SK-N-SH treated with all-trans-retinoic acid at 6 μM for 48 hours (cell line): ENCODE results near the gene ADAM33.

Source experiments
- ATAC-seq: fragments of 200-7000 bp; cut with Tn5 transposase; 3 replicates; pipeline ENCODE4 v1.9.1; 2020; ENCODE audit warnings: mild to moderate bottlenecking, moderate library complexity
- CREB5 ChIP-seq: fragments of 250-450 bp; sonication (Bioruptor Pico); IDR thresholded peaks from 2 replicates; pipeline ENCODE4 v1.5.1; 2020; ENCODE audit warnings: low read depth, mild to moderate bottlenecking, moderate library complexity
- CSRNP3 ChIP-seq: fragments of 250-450 bp; sonication (Bioruptor Pico); IDR thresholded peaks from 2 replicates; pipeline ENCODE4 v1.5.1; 2021; ENCODE audit warnings: mild to moderate bottlenecking, moderate library complexity
- ESRRG ChIP-seq: fragments of 250-450 bp; sonication (Bioruptor Pico); IDR thresholded peaks from 2 replicates; pipeline ENCODE4 v1.6.1; 2021; ENCODE audit warnings: mild to moderate bottlenecking
- GLIS3 ChIP-seq: fragments of 250-450 bp; sonication (Bioruptor Pico); IDR thresholded peaks from 2 replicates; pipeline ENCODE4 v1.5.0; 2020; ENCODE audit warnings: mild to moderate bottlenecking, moderate library complexity
- ISL1 ChIP-seq: fragments of 250-450 bp; sonication (Bioruptor Pico); IDR thresholded peaks from 2 replicates; pipeline ENCODE4 v2.1.2; 2022; ENCODE audit warnings: mild to moderate bottlenecking, moderate library complexity
- PATZ1 ChIP-seq: fragments of 250-450 bp; sonication (Bioruptor Pico); IDR thresholded peaks from 2 replicates; pipeline ENCODE4 v1.8.0; 2020; ENCODE audit warnings: mild to moderate bottlenecking, moderate library complexity, borderline replicate concordance
- POU6F1 ChIP-seq: fragments of 250-450 bp; sonication (Bioruptor Pico); IDR thresholded peaks from 2 replicates; pipeline ENCODE4 v1.8.0; 2021; ENCODE audit warnings: low read depth, mild to moderate bottlenecking, moderate library complexity, borderline replicate concordance
- PPARA ChIP-seq: fragments of 250-450 bp; sonication (Bioruptor Pico); IDR thresholded peaks from 2 replicates; pipeline ENCODE4 v1.5.0; 2020; ENCODE audit warnings: mild to moderate bottlenecking, borderline replicate concordance
- RARB ChIP-seq: fragments of 250-450 bp; sonication (Bioruptor Pico); IDR thresholded peaks from 2 replicates; pipeline ENCODE4 v1.8.0; 2021; ENCODE audit warnings: mild to moderate bottlenecking, moderate library complexity
- SNAI2 ChIP-seq: fragments of 250-450 bp; sonication (Bioruptor Pico); IDR thresholded peaks from 2 replicates; pipeline ENCODE4 v1.5.0; 2020; ENCODE audit warnings: mild to moderate bottlenecking, moderate library complexity
- TOX ChIP-seq: fragments of 250-450 bp; sonication (Bioruptor Pico); IDR thresholded peaks from 2 replicates; pipeline ENCODE4 v1.8.0; 2021; ENCODE audit warnings: mild to moderate bottlenecking, moderate library complexity, borderline replicate concordance
- TSHZ2 ChIP-seq: fragments of 250-450 bp; sonication (Bioruptor Pico); IDR thresholded peaks from 2 replicates; pipeline ENCODE4 v1.5.0; 2020; ENCODE audit warnings: mild to moderate bottlenecking, moderate library complexity
- ZC3H10 ChIP-seq: fragments of 250-450 bp; sonication (Bioruptor Pico); IDR thresholded peaks from 2 replicates; pipeline ENCODE4 v1.5.1; 2021; ENCODE audit warnings: mild to moderate bottlenecking, moderate library complexity
- ZFP3 ChIP-seq: fragments of 250-450 bp; sonication (Bioruptor Pico); IDR thresholded peaks from 2 replicates; pipeline ENCODE4 v1.5.0; 2020; ENCODE audit warnings: mild to moderate bottlenecking, moderate library complexity
- ZFP30 ChIP-seq: fragments of 450-650 bp; formaldehyde crosslinking; IDR thresholded peaks from 2 replicates; pipeline ENCODE4 v1.5.0; 2022; ENCODE audit warnings: mild to moderate bottlenecking, moderate library complexity
- ZNF565 ChIP-seq: fragments of 450-650 bp; formaldehyde crosslinking; conservative IDR thresholded peaks from 2 replicates; pipeline ENCODE4 v1.5.0; 2020; ENCODE audit warnings: low read depth, mild to moderate bottlenecking, moderate library complexity
- ZNF70 ChIP-seq: fragments of 450-650 bp; formaldehyde crosslinking; IDR thresholded peaks from 2 replicates; pipeline ENCODE4 v1.5.0; 2020; ENCODE audit warnings: mild to moderate bottlenecking, moderate library complexity
- ZNF8 ChIP-seq: fragments of 450-650 bp; formaldehyde crosslinking; IDR thresholded peaks from 2 replicates; pipeline ENCODE4 v1.5.0; 2020; ENCODE audit warnings: mild to moderate bottlenecking, moderate library complexity

Gene ADAM33

GRCh38 chr20:3661060-3661813 is 20.6 kb downstream of the ADAM33 start:
- TF ChIP-seq POU6F1 = no peak
- no peak for TF ChIP-seq PATZ1 (CRISPR knock-in tag)
- TF ChIP-seq ZNF70 (CRISPR knock-in tag) = no peak
- TF ChIP-seq SNAI2 = no peak
- no peak for TF ChIP-seq PPARA
- TF ChIP-seq GLIS3 (CRISPR knock-in tag) = no peak
- no peak for TF ChIP-seq TOX (CRISPR knock-in tag)
- no peak for TF ChIP-seq ZNF8
- TF ChIP-seq RARB (CRISPR knock-in tag) = no peak
- TF ChIP-seq ZC3H10 (CRISPR knock-in tag) = no peak
- TF ChIP-seq CSRNP3 (CRISPR knock-in tag) = no peak
- TF ChIP-seq ZFP30 (CRISPR knock-in tag) = no peak
- no peak for ATAC-seq

- no peak for ATAC-seq
- TF ChIP-seq TOX (CRISPR knock-in tag) = no peak
- TF ChIP-seq, all 23 proteins: peak for 0
Measured at GRCh38 chr20:3660262-3661059, 21.3 kb downstream of the ADAM33 start.

GRCh38 chr20:3659492-3660261 is 22.1 kb downstream of the ADAM33 start:
- no peak for ATAC-seq
- TF ChIP-seq ISL1 (CRISPR knock-in tag) (no peak), ZNF565 (CRISPR knock-in tag) (no peak), POU6F1 (no peak), ESRRG (CRISPR knock-in tag) (no peak), CSRNP3 (CRISPR knock-in tag) (no peak), ZC3H10 (CRISPR knock-in tag) (no peak), ZNF8 (no peak), PPARA (no peak), CREB5 (no peak), TSHZ2 (CRISPR knock-in tag) (no peak), ZNF70 (CRISPR knock-in tag) (no peak), TOX (CRISPR knock-in tag) (no peak), RARB (CRISPR knock-in tag) (no peak), ZFP3 (CRISPR knock-in tag) (no peak)
- TF ChIP-seq, all 23 proteins: peak for 0
